Glomerular endothelial cell (primary cell): ENCODE data around the gene HPS5. TPM values are rescaled to one million over a fixed set of nuclear protein-coding genes. Genes with fewer than 3 reads are reported as not detected.
"Not testable (repeated sequence)": the region's sequence is repeated elsewhere in the genome, so short reads cannot be mapped to it uniquely, and the experiment has no call there.

Source experiments
- DNase-seq: peaks from one replicate; pipeline ENCODE4 v3.0.0-alpha.2; 2011; ENCODE audit warnings: low read depth, low spot score; ENCODE audit errors: extremely low read depth
- total RNA-seq: library from RNA; depleted of rRNA; stranded (reverse); fragments of >200 nt; gene quantifications from 2 replicates; pipeline ENCODE4 v1.2.3, GENCODE V29; 2015

Gene HPS5, protein sequence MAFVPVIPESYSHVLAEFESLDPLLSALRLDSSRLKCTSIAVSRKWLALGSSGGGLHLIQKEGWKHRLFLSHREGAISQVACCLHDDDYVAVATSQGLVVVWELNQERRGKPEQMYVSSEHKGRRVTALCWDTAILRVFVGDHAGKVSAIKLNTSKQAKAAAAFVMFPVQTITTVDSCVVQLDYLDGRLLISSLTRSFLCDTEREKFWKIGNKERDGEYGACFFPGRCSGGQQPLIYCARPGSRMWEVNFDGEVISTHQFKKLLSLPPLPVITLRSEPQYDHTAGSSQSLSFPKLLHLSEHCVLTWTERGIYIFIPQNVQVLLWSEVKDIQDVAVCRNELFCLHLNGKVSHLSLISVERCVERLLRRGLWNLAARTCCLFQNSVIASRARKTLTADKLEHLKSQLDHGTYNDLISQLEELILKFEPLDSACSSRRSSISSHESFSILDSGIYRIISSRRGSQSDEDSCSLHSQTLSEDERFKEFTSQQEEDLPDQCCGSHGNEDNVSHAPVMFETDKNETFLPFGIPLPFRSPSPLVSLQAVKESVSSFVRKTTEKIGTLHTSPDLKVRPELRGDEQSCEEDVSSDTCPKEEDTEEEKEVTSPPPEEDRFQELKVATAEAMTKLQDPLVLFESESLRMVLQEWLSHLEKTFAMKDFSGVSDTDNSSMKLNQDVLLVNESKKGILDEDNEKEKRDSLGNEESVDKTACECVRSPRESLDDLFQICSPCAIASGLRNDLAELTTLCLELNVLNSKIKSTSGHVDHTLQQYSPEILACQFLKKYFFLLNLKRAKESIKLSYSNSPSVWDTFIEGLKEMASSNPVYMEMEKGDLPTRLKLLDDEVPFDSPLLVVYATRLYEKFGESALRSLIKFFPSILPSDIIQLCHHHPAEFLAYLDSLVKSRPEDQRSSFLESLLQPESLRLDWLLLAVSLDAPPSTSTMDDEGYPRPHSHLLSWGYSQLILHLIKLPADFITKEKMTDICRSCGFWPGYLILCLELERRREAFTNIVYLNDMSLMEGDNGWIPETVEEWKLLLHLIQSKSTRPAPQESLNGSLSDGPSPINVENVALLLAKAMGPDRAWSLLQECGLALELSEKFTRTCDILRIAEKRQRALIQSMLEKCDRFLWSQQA
- 10.5 and 11.4 TPM in 2 replicates for total RNA-seq

DNA sequence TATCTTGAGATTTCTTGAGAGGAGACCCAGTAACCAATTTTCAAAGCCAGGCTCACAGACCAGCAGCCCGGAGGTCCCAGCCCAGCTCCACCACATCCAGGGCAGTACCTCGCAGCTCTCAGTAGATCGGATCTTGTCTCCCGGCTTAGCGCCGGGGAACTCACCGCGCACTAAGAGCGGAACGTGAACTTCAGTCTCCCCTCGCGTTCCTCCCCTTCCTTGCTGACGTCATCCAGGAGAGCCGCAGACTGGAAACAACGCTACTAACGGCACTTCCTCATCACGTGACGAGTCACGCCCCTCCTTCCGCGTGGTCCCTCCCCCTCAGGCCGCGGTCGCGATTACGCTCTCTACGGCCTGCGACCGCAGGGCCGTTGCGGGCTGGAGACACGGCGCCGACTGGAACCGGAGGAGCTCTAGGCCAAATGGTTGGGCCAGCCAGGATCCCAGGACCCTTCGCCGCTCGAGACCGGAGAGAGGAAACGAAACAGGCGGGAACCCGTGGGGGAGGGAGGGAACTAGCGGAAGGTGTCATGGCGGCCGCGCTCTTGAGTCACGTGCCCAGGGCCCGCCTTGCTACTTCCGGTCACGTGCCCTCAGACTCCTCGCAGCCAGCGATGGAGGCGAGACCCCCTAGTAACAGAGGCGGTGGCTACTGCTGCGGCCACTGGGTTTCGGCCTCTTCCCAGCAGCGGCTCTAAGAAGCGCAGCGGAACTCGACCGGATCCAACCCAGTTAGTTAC, at the start of gene HPS5, which contains the start of gene GTF2H1:
Gene HPS5, minus strand, starts transcription at position 172 of the 743 bp plus-strand sequence. CDS start 4,282 bp downstream, outside the sequence.
Gene GTF2H1, plus strand, starts transcription at position 599 of the 743 bp plus-strand sequence. CDS start 10,508 bp downstream, outside the sequence.
- peak; percentile 93 for DNase-seq

DNA sequence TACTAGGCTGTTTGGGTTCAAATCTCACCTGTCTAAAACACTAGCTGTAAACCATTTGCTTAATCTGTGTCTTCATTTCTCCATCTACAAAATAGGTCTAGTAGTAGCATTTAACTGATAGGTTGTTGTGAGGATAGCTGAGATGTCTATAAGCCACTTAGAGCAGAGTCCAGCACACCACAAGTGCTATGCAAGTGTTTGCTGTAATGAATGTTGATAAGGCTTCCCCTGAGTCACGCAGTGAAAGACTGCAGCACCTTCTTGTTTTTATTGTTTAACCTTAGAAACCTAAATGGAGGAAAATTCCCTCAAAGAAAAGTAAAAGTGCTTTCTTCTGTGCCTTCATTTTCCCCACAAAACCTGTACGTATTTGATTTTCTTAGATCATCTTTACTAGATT, 49.3 kb upstream of the HPS5 start:
- no peak for DNase-seq

DNA sequence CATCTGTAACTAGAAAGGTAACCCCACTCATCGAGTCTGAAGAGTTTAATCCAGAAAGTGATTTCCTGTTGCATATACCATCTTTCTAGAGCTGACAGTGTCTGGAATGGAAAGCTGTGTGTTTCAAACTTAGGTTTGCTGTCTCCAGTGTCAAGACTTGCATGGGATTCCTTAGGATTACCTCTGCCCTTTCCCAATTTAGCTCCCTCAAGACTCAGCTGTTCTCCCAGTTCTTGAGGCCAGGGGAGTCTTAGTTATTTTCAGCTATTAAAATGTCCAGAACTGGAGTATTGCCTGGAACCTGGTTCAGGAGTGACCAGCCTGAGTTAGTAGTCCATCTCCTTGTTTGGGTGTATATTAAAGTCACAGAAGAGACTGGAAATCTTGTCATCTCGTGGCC, 47.5 kb upstream of the HPS5 start:
- DNase-seq: no peak

DNA sequence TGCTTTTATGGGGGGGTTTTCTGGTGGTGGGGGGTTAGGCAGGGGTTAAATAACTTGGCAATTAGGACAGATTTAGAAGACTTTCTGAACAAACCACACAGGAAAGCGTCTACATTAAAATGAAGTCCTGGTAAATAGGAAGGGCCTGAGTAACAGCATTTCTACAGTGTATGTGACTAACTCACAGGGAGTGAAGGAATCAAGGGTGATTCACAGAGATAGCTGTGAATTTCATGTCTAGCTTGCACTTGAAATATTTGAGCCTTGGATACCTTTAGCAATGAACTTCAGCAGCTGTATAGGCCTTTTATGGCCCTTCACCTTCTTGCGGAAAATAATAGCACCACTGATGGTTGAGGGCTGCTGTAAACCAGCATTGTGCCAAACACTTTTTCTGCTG, 46.3 kb upstream of the HPS5 start:
- no peak for DNase-seq

DNA sequence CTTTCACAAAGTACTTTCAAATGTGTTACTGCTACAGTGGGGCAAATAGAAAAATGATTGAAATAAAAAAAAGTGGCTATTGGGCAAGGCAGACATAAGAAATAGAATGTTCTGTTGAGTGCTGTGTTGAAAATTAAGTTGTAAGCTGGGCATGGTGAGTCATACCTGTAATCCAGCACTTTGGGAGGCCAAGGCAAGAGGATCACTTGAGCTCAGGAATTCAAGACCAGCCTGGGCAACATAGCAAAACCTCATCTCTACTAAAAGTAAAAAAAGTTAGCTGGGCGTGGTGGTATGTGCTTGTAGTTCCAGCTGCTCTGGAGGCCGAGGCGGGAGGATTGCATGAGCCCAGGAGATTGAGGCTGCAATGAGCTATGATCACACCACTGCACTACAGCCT, 45.5 kb upstream of the HPS5 start:
- DNase-seq: no peak

DNA sequence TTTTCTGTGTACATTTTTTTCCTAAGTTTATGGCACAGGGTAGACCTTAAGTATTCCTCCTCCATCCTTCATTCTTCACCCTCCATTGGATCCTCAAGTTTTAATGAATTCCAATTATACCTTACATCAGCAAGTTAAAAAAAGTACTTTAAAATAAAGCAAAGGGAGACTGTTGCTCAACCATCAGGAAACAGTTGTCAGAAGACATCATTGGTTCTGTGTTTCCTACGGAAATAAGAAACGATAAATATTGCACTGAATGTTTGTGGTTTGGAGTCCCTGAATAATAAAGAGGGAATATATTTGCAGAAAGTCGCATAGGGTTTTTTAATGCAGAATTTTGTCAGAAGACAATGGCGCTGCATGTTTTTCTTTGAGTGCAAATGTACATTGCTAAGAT, 44.3 kb upstream of the HPS5 start:
- no peak for DNase-seq

DNA sequence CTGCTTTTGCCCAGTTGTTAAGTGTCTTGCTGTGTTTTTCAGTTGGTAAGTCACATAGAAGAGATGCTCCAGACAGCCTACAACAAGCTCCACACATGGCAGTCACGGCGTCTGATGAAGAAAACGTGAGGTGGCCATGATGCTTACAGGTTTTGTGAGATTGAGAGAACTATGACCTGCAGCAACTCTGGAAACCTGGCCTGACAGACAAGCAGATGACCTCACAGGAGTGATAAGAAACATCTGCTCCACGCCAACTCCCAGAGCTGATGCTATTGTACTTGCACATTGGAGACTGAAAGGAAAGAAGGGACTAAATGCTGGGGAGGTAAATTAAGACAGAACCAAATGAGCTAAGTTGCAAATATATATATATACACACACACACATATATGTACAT, 43.8 kb upstream of the HPS5 start:
- DNase-seq: no peak

DNA sequence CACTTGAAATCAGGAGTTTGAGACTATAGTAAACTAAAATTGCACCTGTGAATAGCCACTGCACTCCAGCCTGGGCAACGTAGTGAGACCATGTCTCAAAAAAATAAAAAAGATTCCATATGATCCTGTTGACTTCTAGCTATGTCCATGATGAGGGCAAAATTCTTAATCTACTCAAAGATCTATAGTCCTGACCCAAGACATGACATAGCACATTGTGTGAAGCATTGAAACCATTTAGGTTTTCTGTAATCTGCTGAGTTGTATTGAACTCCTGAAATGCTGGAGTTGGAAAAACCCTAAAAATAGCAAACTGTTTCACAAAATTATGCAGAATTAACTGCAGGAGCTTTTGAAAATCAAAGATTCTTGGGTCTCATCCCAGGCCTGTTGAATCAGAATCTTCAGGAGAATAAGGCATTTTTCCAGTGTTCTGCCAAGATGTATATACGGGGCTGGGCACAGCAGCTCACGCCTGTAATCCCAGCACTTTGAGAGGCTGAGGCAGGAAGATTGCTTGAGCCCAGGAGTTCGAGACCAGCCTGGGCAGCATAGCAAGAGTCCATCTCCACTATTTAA, 42.6 kb upstream of the HPS5 start:
- no peak for DNase-seq

DNA sequence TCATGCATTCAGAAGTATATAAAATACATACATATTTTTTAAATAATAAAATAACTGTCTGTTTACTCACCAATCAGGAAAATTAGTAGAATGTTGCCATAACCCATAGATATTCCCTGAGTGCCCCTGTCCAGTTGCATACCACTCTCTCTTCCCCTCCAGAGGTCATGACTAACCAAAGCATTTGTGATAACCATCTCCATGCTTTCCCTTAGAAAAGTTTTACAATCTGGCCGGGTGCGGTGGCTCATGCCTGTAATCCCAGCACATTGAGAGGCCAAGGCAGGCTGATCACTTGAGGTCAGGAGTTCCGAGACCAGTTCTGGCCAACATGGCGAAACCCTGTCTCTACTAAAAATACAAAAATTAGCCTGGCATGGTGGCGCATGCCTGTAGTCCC, 39.2 kb upstream of the HPS5 start:
- no peak for DNase-seq

DNA sequence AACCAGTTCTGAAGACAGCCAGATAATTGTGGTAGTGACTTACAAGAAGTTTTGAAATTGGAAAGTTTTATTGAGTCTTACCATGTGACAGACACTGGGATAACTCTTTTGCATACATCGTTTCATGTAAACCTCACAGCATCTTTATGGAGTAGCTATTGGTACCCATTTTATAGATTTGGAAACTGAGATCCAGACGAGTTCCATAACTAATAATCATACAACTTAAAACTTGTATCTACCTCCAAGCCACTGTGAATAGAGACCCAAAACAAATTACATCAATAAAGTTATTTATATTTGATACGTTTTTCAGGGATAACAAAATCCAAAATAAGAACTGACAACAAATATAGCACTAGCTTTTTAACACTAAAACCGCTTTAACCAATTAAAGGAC, 36.7 kb upstream of the HPS5 start:
- no peak for DNase-seq

DNA sequence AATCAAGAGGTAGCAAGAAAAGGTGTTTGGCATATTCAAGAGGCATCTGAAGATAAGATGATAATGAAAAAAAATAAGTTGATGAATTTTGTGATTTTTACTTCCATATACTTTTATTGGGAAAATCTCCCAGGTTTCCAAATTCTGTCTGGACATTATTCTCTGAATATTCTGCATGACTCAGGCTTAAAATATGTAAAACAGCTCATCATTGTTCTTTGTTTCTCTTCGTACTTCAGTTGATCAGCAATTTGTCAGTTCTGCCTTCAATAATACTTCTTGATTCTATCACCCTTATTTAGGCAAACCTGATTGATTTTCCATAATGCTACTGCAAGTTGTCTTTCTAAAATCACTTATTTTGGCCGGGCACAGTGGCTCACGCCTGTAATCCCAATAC, 30.6 kb upstream of the HPS5 start:
- DNase-seq: no peak

DNA sequence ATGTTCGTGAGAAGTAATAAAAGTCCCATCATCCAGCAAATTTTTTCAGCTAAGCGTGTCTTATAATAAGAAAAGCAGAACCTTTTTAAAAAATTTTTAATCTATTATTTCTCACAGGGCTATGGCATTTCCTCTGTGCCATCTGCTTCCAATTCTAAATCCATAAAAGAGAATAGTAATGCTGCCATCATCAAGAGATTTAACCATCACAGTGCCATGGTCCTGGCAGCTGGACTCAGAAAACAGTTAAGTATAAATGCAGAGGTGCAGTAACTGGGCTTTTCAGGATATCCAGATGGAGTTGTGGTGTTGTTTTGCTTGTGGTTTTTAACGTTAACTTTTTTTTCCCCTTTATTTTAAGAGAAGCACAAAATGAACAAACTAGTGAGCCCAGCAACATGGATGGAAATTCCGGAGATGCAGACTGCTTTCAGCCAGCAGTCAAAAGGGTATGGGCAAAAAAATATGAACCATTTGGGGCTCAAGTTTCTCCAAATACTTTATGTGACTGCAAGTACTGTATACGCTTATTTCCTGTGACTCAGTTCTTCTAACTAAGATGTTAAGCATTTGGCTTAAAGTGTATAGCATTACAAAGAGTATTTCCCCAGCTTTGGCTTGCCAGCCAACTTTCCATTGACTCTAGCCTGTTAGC, 25.7 kb upstream of the HPS5 start:
- no peak for DNase-seq

DNA sequence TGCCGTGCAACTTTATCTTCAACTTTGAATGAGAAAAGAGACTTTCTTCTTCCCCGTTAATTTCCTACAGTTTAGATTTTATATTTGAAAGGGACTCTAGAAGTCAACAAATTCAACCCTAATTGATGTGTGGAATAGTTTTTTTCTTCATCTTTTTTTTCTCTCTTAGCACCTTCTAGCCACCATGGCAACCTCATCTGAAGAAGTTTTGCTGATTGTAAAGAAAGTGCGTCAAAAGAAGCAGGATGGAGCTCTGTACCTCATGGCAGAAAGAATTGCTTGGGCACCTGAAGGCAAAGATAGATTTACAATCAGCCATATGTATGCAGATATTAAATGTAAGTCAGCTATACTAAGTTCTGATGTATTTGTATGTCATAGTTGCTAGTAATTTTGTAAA, 11.0 kb upstream of the HPS5 start:
- no peak for DNase-seq

DNA sequence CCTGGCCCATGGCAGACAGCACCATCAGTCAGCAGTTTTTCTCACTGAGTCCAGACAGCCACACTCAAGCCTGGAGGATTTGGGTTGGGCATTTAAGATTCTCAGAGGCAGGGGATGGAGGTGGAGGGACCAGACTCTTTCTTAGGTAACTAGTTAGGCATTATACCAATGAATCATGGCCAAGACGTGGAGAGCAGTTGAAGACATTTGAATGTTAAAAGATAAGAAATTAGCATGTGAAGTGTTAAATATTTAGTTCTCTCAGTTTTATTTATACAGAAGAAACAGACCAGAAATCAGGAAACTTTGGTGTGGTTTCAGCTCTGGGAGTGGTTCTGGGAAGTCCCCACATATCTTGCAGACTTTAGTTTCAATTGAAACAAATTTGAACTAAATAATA, 10.4 kb upstream of the HPS5 start:
- DNase-seq: no peak

DNA sequence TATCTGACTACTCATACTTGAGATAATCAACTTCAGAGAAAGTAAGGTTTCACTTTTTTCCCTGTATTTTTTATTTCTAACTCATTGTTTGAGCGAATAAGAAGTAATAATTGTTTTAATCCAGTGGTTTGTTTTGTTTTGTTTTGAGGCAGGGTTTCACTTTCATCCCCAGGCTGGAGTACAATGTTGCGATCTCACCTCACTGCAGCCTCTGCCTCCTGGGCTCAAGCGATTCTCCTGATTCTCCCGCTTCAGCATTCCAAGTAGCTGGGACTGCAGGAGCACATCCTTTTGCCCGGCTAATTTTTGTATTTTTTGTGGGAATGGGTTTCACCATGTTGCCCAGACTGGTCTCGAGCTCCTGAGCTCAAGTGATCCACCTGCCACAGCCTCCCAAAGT, 9.0 kb upstream of the HPS5 start:
- no peak for DNase-seq

DNA sequence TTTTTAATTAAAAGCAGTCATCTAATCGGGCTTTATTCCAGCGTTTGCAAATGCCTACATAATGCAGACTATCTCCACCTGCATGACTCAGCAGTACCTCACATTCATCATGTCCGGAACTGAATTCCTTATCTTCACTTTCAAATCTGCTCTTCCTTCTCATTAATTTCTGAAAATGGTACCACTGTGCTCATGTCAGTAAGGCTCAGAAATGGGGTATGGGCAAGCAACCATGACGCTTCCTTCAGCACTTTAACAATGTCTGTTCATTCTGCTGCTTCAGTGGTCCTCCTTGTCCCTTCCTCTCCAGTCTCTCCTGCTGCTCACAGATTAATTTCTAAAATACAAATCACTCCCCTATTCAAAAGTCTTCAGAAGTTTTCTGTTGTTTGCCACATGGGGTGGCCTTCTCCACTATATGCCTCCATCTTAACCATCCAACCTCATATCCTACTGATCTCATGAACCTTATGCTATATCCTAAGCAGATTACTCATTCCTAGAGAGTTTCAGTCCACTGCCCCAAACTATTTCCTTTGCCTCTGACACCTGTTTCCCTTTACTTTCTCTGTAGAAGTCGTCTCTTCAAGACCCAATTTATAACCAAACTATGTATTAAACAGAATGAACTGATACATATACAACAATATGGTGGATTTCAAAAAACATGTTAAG, 7.4 kb upstream of the HPS5 start:
- DNase-seq: no peak

DNA sequence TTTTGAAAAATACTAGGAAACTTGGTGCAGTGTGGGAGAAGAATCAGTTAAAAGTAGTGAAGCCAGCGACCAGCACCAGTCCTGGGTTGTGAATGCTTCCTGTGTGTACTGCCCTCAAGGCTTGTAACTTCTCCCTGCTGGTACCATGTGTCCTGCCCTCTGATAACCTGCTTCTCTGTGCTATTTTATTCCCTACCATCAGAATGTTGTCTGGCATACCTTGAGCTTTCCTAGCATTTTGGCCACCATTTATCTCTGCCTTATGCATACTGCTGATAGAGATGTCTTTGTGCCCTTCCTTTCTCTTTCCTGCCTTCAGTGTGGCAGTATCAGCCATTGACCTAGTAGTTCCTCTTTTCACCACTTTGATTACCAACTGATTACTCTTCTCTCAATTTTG, 2.4 kb upstream of the HPS5 start:
- no peak for DNase-seq

DNA sequence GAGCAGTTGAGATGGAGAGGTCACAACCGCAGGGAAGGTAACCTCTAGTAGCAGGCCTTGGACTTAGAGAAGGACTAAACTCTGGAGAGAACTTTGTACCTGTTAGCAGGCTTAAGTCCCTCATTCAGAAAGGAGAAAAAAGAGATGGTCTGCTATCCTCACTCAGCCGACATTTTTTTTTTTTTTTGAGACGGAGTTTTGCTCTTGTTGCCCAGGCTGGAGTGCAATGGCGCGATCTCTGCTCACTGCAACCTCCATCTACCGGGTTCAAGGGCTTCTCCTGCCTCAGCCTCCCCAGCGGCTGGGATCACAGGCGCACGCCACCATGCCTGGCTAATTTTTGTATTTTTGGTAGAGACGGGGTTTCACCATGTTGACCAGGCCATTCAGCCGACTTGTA, 1.9 kb upstream of the HPS5 start:
- not testable (repeated sequence) for DNase-seq
